ENCODE results near the gene PREX1. TPM values are rescaled to one million over a fixed set of nuclear protein-coding genes. Genes with fewer than 3 reads are reported as not detected.

The PREX1 gene
- total and polyA plus RNA-seq, 7 experiments from 2014 or later = 2.9 to 143 (median 48.6) TPM

DNA sequence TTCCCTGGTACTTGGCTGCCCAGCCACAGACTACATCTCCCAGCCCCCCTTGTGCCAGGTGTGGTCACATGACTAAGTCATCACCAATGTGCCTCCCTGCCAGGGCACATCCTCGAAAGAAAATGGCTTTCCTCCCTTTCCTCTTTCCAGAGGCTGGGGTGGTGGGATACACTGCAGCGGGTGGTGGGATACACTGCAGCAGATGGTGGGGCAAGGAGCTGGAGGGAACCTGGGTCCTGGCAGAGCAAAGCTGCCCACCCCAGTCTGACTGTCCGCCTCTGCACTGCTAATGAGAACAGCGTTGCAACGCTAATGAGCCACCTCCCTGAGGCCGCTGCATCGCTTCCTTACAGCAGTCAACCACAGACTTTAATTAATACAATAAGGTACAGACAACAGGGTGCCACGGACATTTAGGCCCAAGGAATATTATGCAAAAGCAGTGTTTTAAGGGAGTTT is 125.3 kb downstream of the PREX1 start:
- H3K36me3 ChIP-seq (ENCODE audit: control insufficient read depth in 2 of 3, insufficient read depth in 3 of 3, low read length in 3 of 3) = peaks cover 4 to 22% (median 11%) of the 10 kb centered on the region in 3 experiments
- H3K4me1 Mint-ChIP-seq = peaks cover 0 to 47% (median 12%) of the 10 kb centered on the region in 7 donors
- ATAC-seq = no peak
- H3K9me3 Mint-ChIP-seq = no peaks in the 10 kb centered on the region
- POLR2A ChIA-PET = no interaction called here
- CTCF ChIA-PET = no interaction called here
- H3K4me3 ChIP-seq (ENCODE audit: low read length) = no peak overlapping the region
- intact Hi-C loops (cut with micrococcal nuclease) = no loop called here
- DNase-seq = no peak
- no peaks in the 10 kb centered on the region for H3K27me3 Mint-ChIP-seq
- no peak overlapping the region for H3K27ac Mint-ChIP-seq
- H3K36me3 Mint-ChIP-seq = peaks cover 0 to 47% (median 7%) of the 10 kb centered on the region in 5 donors
- H3K9me3 ChIP-seq (ENCODE audit: control insufficient read depth in 2 of 3, low read length in 3 of 3) = no peaks in the 10 kb centered on the region
- H3K4me3 Mint-ChIP-seq = no peak overlapping the region
- no peak overlapping the region for H3K27ac ChIP-seq (ENCODE audit: low read depth, low read length)
- H3K4me1 ChIP-seq (ENCODE audit: control insufficient read depth in 2 of 2, insufficient read depth in 2 of 2, low read length in 2 of 2) = peaks cover 4 to 12% of the 10 kb centered on the region in 2 donors
- no peaks in the 10 kb centered on the region for H3K27me3 ChIP-seq (ENCODE audit: control insufficient read depth in 2 of 2, insufficient read depth in 2 of 2, low read length in 2 of 2)

DNA sequence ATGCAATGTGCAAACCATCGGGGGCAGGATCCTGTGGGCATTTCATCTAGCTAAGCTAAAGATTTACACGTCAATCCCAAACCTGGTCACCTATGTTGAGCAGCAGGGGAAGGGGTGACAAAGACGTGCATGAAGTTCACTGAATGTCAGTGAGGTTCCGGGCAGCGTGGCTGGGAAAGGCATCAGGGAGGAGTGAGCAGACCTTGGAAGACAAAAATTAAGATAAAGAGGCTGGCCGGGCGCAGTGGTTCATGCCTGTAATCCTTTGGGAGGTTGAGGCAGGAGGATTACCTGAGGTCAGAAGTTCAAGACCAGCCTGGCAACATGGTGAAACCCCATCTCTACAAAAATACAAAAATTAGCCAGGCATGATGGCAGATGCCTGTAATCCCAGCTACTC is 126.1 kb downstream of the PREX1 start:
- H3K4me1 Mint-ChIP-seq = peaks cover 0 to 39% (median 6%) of the 10 kb centered on the region in 7 donors
- CTCF ChIA-PET = interaction anchor here (1.1 kb wide), 1 partner anchor 41 kb away, joined by 3 read pairs; no protein-coding TSS in a partner anchor

DNA sequence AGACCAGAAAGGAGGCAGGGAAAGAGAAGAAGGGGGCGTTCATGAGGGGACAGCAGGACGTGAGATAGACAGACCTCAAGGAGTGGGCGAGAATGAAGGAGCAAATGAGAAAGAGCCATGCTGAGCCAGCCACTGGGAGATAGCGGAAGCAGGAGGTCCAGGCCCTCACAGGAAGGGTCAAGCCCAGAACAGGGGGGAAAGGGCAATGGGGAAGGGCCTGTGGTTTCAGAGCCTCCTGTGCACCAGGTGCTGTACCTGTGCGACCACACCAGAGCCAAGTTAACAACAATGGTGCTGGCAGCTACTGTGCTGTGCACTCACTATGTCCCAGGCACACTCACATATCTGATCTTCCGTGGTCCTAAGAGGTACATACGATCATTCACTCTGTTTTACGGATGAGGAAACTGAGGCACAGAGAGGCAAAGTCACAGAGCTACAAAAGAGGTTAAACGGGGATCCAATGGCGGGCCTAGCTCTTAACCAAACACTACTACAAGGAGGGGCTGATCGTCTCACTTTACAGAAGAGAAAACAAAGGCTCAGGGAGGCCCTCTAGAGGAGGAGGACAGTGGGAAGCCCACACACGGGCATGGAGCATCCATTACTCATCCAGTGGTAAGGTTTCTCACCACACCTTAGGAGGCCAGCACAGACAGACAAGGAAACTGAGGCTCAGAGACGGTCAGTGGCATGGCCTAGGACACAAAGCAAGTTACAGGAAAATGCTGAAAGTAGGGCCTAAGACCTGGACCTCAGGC is 129.1 kb downstream of the PREX1 start:
- intact Hi-C loops (cut with micrococcal nuclease) = no loop called here
- peaks cover 4 to 33% (median 11%) of the 10 kb centered on the region in 3 experiments for H3K36me3 ChIP-seq (ENCODE audit: control insufficient read depth in 2 of 3, insufficient read depth in 3 of 3, low read length in 3 of 3)
- no peak overlapping the region for H3K27ac ChIP-seq (ENCODE audit: low read depth, low read length)
- H3K9me3 Mint-ChIP-seq = no peaks in the 10 kb centered on the region
- peaks cover 0 to 22% (median 6%) of the 10 kb centered on the region in 7 donors for H3K4me1 Mint-ChIP-seq
- H3K27me3 Mint-ChIP-seq = no peaks in the 10 kb centered on the region
- H3K9me3 ChIP-seq (ENCODE audit: control insufficient read depth in 2 of 3, low read length in 3 of 3) = no peaks in the 10 kb centered on the region
- H3K4me3 ChIP-seq (ENCODE audit: low read length) = no peak overlapping the region
- DNase-seq (no peak), ATAC-seq (no peak)
- H3K4me1 ChIP-seq (ENCODE audit: control insufficient read depth in 2 of 2, insufficient read depth in 2 of 2, low read length in 2 of 2) = no peaks in the 10 kb centered on the region
- H3K4me3 Mint-ChIP-seq = no peak overlapping the region
- peaks cover 0 to 40% (median 7%) of the 10 kb centered on the region in 5 donors for H3K36me3 Mint-ChIP-seq
- POLR2A ChIA-PET = no interaction called here
- H3K27ac Mint-ChIP-seq = peak overlapping the region in 2 of 9 donors; percentile 1 to 13
- H3K27me3 ChIP-seq (ENCODE audit: control insufficient read depth in 2 of 2, insufficient read depth in 2 of 2, low read length in 2 of 2) = no peaks in the 10 kb centered on the region
- CTCF ChIA-PET = no interaction called here

More for the DNA sequence above, 126.1 kb downstream of the PREX1 start:
- H3K27ac ChIP-seq (ENCODE audit: low read depth, low read length) = no peak overlapping the region
- DNase-seq (no peak), ATAC-seq (no peak)
- Mint-ChIP-seq H3K27ac (peak overlapping the region in 1 of 9 donors; percentile 51), H3K4me3 (no peak overlapping the region), H3K9me3 (no peaks in the 10 kb centered on the region), H3K27me3 (no peaks in the 10 kb centered on the region), H3K36me3 (peaks cover 0 to 42% (median 7%) of the 10 kb centered on the region in 5 donors)
- no peak overlapping the region for H3K4me3 ChIP-seq (ENCODE audit: low read length)
- H3K27me3 ChIP-seq (ENCODE audit: control insufficient read depth in 2 of 2, insufficient read depth in 2 of 2, low read length in 2 of 2) = no peaks in the 10 kb centered on the region
- peaks cover 0 to 4% of the 10 kb centered on the region in 2 donors for H3K4me1 ChIP-seq (ENCODE audit: control insufficient read depth in 2 of 2, insufficient read depth in 2 of 2, low read length in 2 of 2)
- H3K36me3 ChIP-seq (ENCODE audit: control insufficient read depth in 2 of 3, insufficient read depth in 3 of 3, low read length in 3 of 3) = peaks cover 4 to 18% (median 11%) of the 10 kb centered on the region in 3 experiments
- intact Hi-C loops (cut with micrococcal nuclease) = no loop called here
- POLR2A ChIA-PET = no interaction called here
- no peaks in the 10 kb centered on the region for H3K9me3 ChIP-seq (ENCODE audit: control insufficient read depth in 2 of 3, low read length in 3 of 3)

DNA sequence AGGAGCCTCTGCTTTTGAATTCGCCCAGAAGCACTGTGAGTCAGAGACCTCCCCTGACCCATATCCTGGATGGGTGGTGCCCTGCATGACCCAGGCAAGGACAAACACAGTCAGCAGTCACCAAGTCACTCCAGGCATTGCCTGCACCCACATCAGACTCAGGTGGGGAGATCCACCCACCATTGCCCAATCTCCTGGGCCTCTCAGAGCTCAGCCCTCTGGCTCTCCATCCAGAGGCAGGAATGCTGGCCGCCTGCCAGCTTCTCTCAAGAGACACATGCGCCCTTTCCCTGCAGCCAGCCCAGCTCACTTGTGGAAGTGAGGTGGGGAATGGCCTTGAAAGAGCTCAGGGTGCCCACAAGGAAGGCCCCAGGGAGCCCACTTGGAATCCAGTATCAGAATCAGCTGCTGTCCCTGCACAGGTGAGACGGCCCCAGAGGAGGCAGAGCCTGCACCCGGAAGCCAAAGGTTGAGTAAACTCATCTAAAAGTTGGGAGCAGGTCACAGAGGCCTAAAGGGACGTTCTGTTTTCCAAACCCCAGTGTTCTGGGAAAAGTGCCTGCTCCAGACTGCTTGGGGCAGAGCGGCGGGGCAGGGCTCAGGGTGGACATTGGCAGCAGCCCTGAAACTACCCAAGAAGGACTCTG is 129.8 kb downstream of the PREX1 start:
- H3K27me3 ChIP-seq (ENCODE audit: control insufficient read depth in 2 of 2, insufficient read depth in 2 of 2, low read length in 2 of 2) = no peaks in the 10 kb centered on the region
- ATAC-seq = no peak
- H3K27ac ChIP-seq (ENCODE audit: low read depth, low read length) = no peak overlapping the region
- CTCF ChIA-PET = no interaction called here
- H3K36me3 ChIP-seq (ENCODE audit: control insufficient read depth in 2 of 3, insufficient read depth in 3 of 3, low read length in 3 of 3) = peaks cover 4 to 35% (median 11%) of the 10 kb centered on the region in 3 experiments
- peak overlapping the region in 2 of 9 donors; percentile 1 to 13 for H3K27ac Mint-ChIP-seq
- H3K9me3 Mint-ChIP-seq = no peaks in the 10 kb centered on the region
- peaks cover 0 to 40% (median 7%) of the 10 kb centered on the region in 5 donors for H3K36me3 Mint-ChIP-seq
- H3K9me3 ChIP-seq (ENCODE audit: control insufficient read depth in 2 of 3, low read length in 3 of 3) = no peaks in the 10 kb centered on the region
- no peak overlapping the region for H3K4me3 Mint-ChIP-seq
- H3K4me1 ChIP-seq (ENCODE audit: control insufficient read depth in 2 of 2, insufficient read depth in 2 of 2, low read length in 2 of 2) = no peaks in the 10 kb centered on the region
- intact Hi-C loops (cut with micrococcal nuclease) = no loop called here
- POLR2A ChIA-PET = no interaction called here
- H3K27me3 Mint-ChIP-seq = no peaks in the 10 kb centered on the region
- H3K4me1 Mint-ChIP-seq = peaks cover 0 to 22% (median 6%) of the 10 kb centered on the region in 7 donors
- no peak overlapping the region for H3K4me3 ChIP-seq (ENCODE audit: low read length)
- no peak for DNase-seq

DNA sequence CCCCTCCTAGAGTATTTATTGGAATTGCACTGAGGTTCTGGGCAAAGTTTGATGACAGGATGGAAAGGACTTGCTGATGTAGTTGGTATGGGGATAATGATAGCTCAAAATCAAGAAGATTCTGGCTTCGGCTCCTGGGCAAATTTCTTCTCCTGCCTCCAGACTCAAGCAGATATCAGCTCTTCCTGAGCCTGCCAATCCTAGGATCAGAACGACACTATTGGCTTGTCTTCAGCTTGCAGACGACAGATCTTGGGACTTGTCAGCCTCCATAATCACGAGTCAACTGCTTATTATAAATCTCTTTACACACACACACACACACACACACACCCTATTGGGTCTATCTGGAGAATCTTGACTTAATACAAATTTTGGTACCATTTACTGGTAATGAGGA is 131.1 kb downstream of the PREX1 start:
- Mint-ChIP-seq H3K9me3 (no peaks in the 10 kb centered on the region), H3K4me1 (peaks cover 0 to 21% (median 6%) of the 10 kb centered on the region in 7 donors), H3K4me3 (no peak overlapping the region), H3K27ac (peak overlapping the region in 1 of 9 donors; percentile 40), H3K27me3 (no peaks in the 10 kb centered on the region), H3K36me3 (peaks cover 0 to 39% (median 7%) of the 10 kb centered on the region in 5 donors)
- Histone ChIP-seq H3K4me3 (ENCODE audit: low read length) (no peak overlapping the region), H3K36me3 (ENCODE audit: control insufficient read depth in 2 of 3, insufficient read depth in 3 of 3, low read length in 3 of 3) (peaks cover 4 to 44% (median 11%) of the 10 kb centered on the region in 3 experiments), H3K27me3 (ENCODE audit: control insufficient read depth in 2 of 2, insufficient read depth in 2 of 2, low read length in 2 of 2) (no peaks in the 10 kb centered on the region), H3K4me1 (ENCODE audit: control insufficient read depth in 2 of 2, insufficient read depth in 2 of 2, low read length in 2 of 2) (no peaks in the 10 kb centered on the region), H3K27ac (ENCODE audit: low read depth, low read length) (no peak overlapping the region), H3K9me3 (ENCODE audit: control insufficient read depth in 2 of 3, low read length in 3 of 3) (no peaks in the 10 kb centered on the region)
- ChIA-PET CTCF (no interaction called here), POLR2A (no interaction called here)
- DNase-seq (no peak), ATAC-seq (no peak)
- intact Hi-C loops (cut with micrococcal nuclease) = no loop called here

DNA sequence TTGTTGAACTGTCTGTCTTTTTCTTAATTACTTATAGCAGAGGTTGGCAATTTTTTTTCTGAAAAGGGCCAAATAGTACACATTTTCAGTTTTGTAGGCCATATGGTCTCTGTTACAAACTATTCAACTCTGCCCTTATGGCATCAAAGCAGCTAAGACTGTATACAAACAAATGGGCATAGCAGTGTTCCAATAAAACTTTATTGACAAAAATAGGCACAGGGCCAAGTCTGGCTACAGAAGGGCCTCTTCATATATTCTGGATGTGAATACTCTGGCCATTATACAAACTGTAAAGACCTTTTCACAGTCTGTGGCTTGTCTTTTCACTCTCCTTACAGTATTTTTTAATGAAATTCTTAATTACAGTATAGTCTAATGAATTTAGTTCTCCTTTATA is 132.1 kb downstream of the PREX1 start:
- DNase-seq (no peak), ATAC-seq (no peak)
- ChIA-PET CTCF (interaction anchor here (1.2 kb wide), 1 partner anchor 210 kb away, joined by 3 read pairs; no protein-coding TSS in a partner anchor), POLR2A (no interaction called here)
- H3K4me1 ChIP-seq (ENCODE audit: control insufficient read depth in 2 of 2, insufficient read depth in 2 of 2, low read length in 2 of 2) = peaks cover 0 to 3% of the 10 kb centered on the region in 2 donors
- Mint-ChIP-seq H3K9me3 (no peaks in the 10 kb centered on the region), H3K27ac (no peak overlapping the region), H3K27me3 (no peaks in the 10 kb centered on the region), H3K4me1 (peaks cover 0 to 18% (median 2%) of the 10 kb centered on the region in 7 donors), H3K36me3 (peaks cover 0 to 38% (median 11%) of the 10 kb centered on the region in 5 donors), H3K4me3 (no peak overlapping the region)
- intact Hi-C loops (cut with micrococcal nuclease) = no loop called here
- no peaks in the 10 kb centered on the region for H3K9me3 ChIP-seq (ENCODE audit: control insufficient read depth in 2 of 3, low read length in 3 of 3)
- peaks cover 3 to 51% (median 11%) of the 10 kb centered on the region in 3 experiments for H3K36me3 ChIP-seq (ENCODE audit: control insufficient read depth in 2 of 3, insufficient read depth in 3 of 3, low read length in 3 of 3)
- H3K27me3 ChIP-seq (ENCODE audit: control insufficient read depth in 2 of 2, insufficient read depth in 2 of 2, low read length in 2 of 2) = no peaks in the 10 kb centered on the region
- no peak overlapping the region for H3K4me3 ChIP-seq (ENCODE audit: low read length)
- no peak overlapping the region for H3K27ac ChIP-seq (ENCODE audit: low read depth, low read length)
